T-cell (primary cell): ENCODE measurements around the gene CCDC69. TPM values are rescaled to one million over a fixed set of nuclear protein-coding genes. Genes with fewer than 3 reads are reported as not detected.

Experiments used
- ATAC-seq, 4 experiments: fragments of 200-7000 bp in 3 of 4; fragments of 150-1000 bp in 1 of 4; cut with Tn5 transposase; replicated peaks in 1 of 4; 1 replicate in 3 of 4; 2 replicates in 1 of 4; pipeline ENCODE4 v1.10.0; 2021; ENCODE audit warnings: moderate library complexity in 3 of 4, mild to moderate bottlenecking in 2 of 4, moderate number of reproducible peaks in 1 of 4
- CTCF ChIA-PET, 2 donors: fragments of 300-600 bp; sonication (Branson Sonifier 250); formaldehyde crosslinking; loops; one replicate each; lab custom pipeline; 2022; ENCODE audit warnings: antibody characterized with exemption in 2 of 2; lab: Charles Lee
- POLR2A ChIA-PET, 2 donors: fragments of 300-600 bp; sonication (Branson Sonifier 250); formaldehyde crosslinking; loops; one replicate each; lab custom pipeline; 2022; ENCODE audit warnings: antibody characterized with exemption in 2 of 2; lab: Charles Lee
- DNase-seq, 35 experiments: peaks; one replicate each; pipeline versions ENCODE4 v3.0.0 to v3.0.0-alpha.2; 2013 to 2023
- H3K27ac ChIP-seq: one replicate; pipeline ENCODE4 v1.5.1; 2013; ENCODE audit warnings: low read length
- H3K27me3 ChIP-seq, 2 experiments: replicated peaks in 1 of 2; 1 replicate in 1 of 2; 2 replicates in 1 of 2; pipeline versions ENCODE4 v1.6.1 to v1.7.0; 2013; ENCODE audit warnings: low read length in 1 of 2, mixed read lengths in 1 of 2; ENCODE audit not compliant: control insufficient read depth in 2 of 2, insufficient read depth in 2 of 2; ENCODE audit errors: extremely low read depth in 1 of 2
- H3K36me3 ChIP-seq, 2 donors: 1 replicate in 1 of 2; 2 replicates in 1 of 2; pipeline versions ENCODE4 v1.6.1 to v1.7.0; 2013; ENCODE audit warnings: low read length in 1 of 2; ENCODE audit not compliant: control insufficient read depth in 2 of 2, insufficient read depth in 1 of 2; ENCODE audit errors: extremely low read depth in 1 of 2
- H3K4me1 ChIP-seq, 2 experiments: 1 replicate in 1 of 2; 2 replicates in 1 of 2; pipeline versions ENCODE4 v1.6.1 to v1.7.0; 2013; ENCODE audit warnings: low read length in 2 of 2, mixed read lengths in 1 of 2; ENCODE audit not compliant: insufficient read depth in 2 of 2, control insufficient read depth in 1 of 2; ENCODE audit errors: extremely low read depth in 1 of 2
- H3K4me3 ChIP-seq, 2 donors: 1 replicate in 1 of 2; 2 replicates in 1 of 2; pipeline versions ENCODE4 v1.5.1 to v1.7.0; 2013; ENCODE audit warnings: mild to moderate bottlenecking in 2 of 2, low read length in 1 of 2, moderate library complexity in 1 of 2; ENCODE audit not compliant: control insufficient read depth in 1 of 2; ENCODE audit errors: extremely low read depth in 1 of 2
- H3K9me3 ChIP-seq: 2 replicates; pipeline ENCODE4 v1.7.0; 2013
- H3K27ac Mint-ChIP-seq, 2 donors: one replicate each; pipeline ENCODE4 v1.8.0; 2020 to 2021; ENCODE audit warnings: mild to moderate bottlenecking in 2 of 2, mixed read lengths in 2 of 2
- H3K27me3 Mint-ChIP-seq, 2 donors: one replicate each; pipeline ENCODE4 v1.8.0; 2021 to 2022; ENCODE audit warnings: mixed read lengths in 2 of 2
- H3K36me3 Mint-ChIP-seq: one replicate; pipeline ENCODE4 v1.8.0; 2021; ENCODE audit warnings: mixed read lengths
- H3K4me1 Mint-ChIP-seq, 3 donors: one replicate each; pipeline ENCODE4 v1.8.0; 2020 to 2022; ENCODE audit warnings: mixed read lengths in 3 of 3, mild to moderate bottlenecking in 1 of 3
- H3K4me3 Mint-ChIP-seq, 3 donors: one replicate each; pipeline ENCODE4 v1.8.0; 2020 to 2022; ENCODE audit warnings: mild to moderate bottlenecking in 3 of 3, mixed read lengths in 3 of 3, moderate library complexity in 3 of 3
- H3K9me3 Mint-ChIP-seq, 3 donors: one replicate each; pipeline ENCODE4 v1.8.0; 2020 to 2022; ENCODE audit warnings: mixed read lengths in 3 of 3
- WGBS: methylation state at CpG from one replicate; pipeline ENCODE4 v1.1.5; 2013; ENCODE audit warnings: missing lambda C conversion rate; ENCODE audit not compliant: insufficient coverage; 5-methylcytosine and 5-hydroxymethylcytosine counted together
- total RNA-seq, 35 experiments: library from RNA in 6 of 35; stranded (reverse) in 6 of 35; fragments of 120-200 nt in 1 of 35; gene quantifications; one replicate each; pipeline versions ENCODE4 v1.2.1 to v1.2.4 and lab custom pipeline; 2013 to 2026

Gene CCDC69
- total RNA-seq, 5 donors from 2014 or later (not counting 1 experiment from before 2014, with no cell fraction given) = 86.3 to 112 (median 93.5) TPM

GRCh38 chr5:151212406-151212798 is 11.5 kb downstream of the CCDC69 start:
- H3K4me1 Mint-ChIP-seq = peaks cover 88 to 92% (median 90%) of the 10 kb centered on the region in 3 donors
- no peaks in the 10 kb centered on the region for H3K27me3 Mint-ChIP-seq
- DNase-seq = no peak
- peak overlapping the region; percentile 97 to 98 for H3K27ac Mint-ChIP-seq
- H3K4me1 ChIP-seq = peaks cover 53 to 94% of the 10 kb centered on the region in 2 experiments
- peak overlapping the region; percentile 72 to 85 (median 76) for H3K4me3 Mint-ChIP-seq
- ChIA-PET CTCF (interaction anchor here (0.6 to 4.3 kb wide), 8 partner anchors 11 to 1361 kb away, joined by 3 to 28 read pairs (median 4); partner anchors contain the start of genes CCDC69 (in 1 of the 2) and GM2A (in 1 of the 2)), POLR2A (interaction anchor here in 1 of 2 donors (0.9 to 1.8 kb wide), 3 partner anchors 10 to 40 kb away, joined by 3 to 8 read pairs (median 6); partner anchors contain the start of gene CCDC69)
- H3K4me3 ChIP-seq = peak overlapping the region; percentile 61 to 87
- 0% methylated on average over 2 of the region's 3 CpGs for WGBS
- peak overlapping the region; percentile 91 for H3K27ac ChIP-seq
- peaks cover 26% of the 10 kb centered on the region for H3K36me3 Mint-ChIP-seq
- ATAC-seq = peak in 2 of 4 experiments; percentile 0 to 4
- H3K27me3 ChIP-seq = no peaks in the 10 kb centered on the region
- H3K9me3 Mint-ChIP-seq = no peaks in the 10 kb centered on the region
- H3K9me3 ChIP-seq = no peaks in the 10 kb centered on the region
- peaks cover 0 to 11% of the 10 kb centered on the region in 2 donors for H3K36me3 ChIP-seq

GRCh38 chr5:151208481-151208914 is 15.4 kb downstream of the CCDC69 start:
- Histone ChIP-seq H3K27ac (peak overlapping the region; percentile 0), H3K4me1 (peaks cover 29 to 73% of the 10 kb centered on the region in 2 experiments), H3K9me3 (no peaks in the 10 kb centered on the region), H3K27me3 (no peaks in the 10 kb centered on the region), H3K4me3 (no peak overlapping the region), H3K36me3 (peaks cover 5 to 6% of the 10 kb centered on the region in 2 donors)
- H3K4me3 Mint-ChIP-seq = peak overlapping the region in 2 of 3 donors; percentile 28 to 30
- peaks cover 18% of the 10 kb centered on the region for H3K36me3 Mint-ChIP-seq
- DNase-seq = no peak
- WGBS = 56% methylated on average over 1 of the region's 5 CpGs
- H3K4me1 Mint-ChIP-seq = peaks cover 69 to 77% (median 76%) of the 10 kb centered on the region in 3 donors
- POLR2A ChIA-PET = interaction anchor here (0.5 to 1.0 kb wide), 2 partner anchors 15 to 16 kb away, joined by 3 read pairs; no protein-coding TSS in a partner anchor
- no peaks in the 10 kb centered on the region for H3K9me3 Mint-ChIP-seq
- peak overlapping the region; percentile 68 to 91 for H3K27ac Mint-ChIP-seq
- ATAC-seq = no peak
- CTCF ChIA-PET = no interaction called here
- H3K27me3 Mint-ChIP-seq = no peaks in the 10 kb centered on the region

GRCh38 chr5:151205411-151205810 is 18.5 kb downstream of the CCDC69 start:
- H3K27me3 ChIP-seq = no peaks in the 10 kb centered on the region
- Mint-ChIP-seq H3K27ac (peak overlapping the region; percentile 60 to 80), H3K9me3 (no peaks in the 10 kb centered on the region), H3K36me3 (peaks cover 25% of the 10 kb centered on the region), H3K27me3 (no peaks in the 10 kb centered on the region), H3K4me3 (peak overlapping the region in 1 of 3 donors; percentile 23), H3K4me1 (peaks cover 55 to 68% (median 68%) of the 10 kb centered on the region in 3 donors)
- POLR2A ChIA-PET = no interaction called here
- WGBS = 90% methylated on average over 10 of the region's 10 CpGs
- no peak overlapping the region for H3K27ac ChIP-seq
- DNase-seq (peak in 1 of 35 experiments; percentile 8), ATAC-seq (no peak)
- H3K36me3 ChIP-seq = peaks cover 5 to 28% of the 10 kb centered on the region in 2 donors
- H3K4me1 ChIP-seq = peaks cover 18 to 57% of the 10 kb centered on the region in 2 experiments
- CTCF ChIA-PET = no interaction called here
- H3K4me3 ChIP-seq = no peak overlapping the region
- no peaks in the 10 kb centered on the region for H3K9me3 ChIP-seq

- CTCF ChIA-PET = interaction anchor here in 1 of 2 donors (0.6 to 0.7 kb wide), 2 partner anchors 20 to 748 kb away, joined by 3 to 4 read pairs; partner anchors contain the start of gene CCDC69
These were observed 19.8 kb downstream of the CCDC69 start for GRCh38 chr5:151204051-151204450.

GRCh38 chr5:151202381-151203139 is 21.3 kb downstream of the CCDC69 start:
- H3K4me3 ChIP-seq = no peak overlapping the region
- H3K27ac ChIP-seq = peak overlapping the region; percentile 61
- CTCF ChIA-PET = interaction anchor here (0.6 to 1.9 kb wide), 5 partner anchors 9 to 723 kb away, joined by 3 to 13 read pairs (median 6); no protein-coding TSS in a partner anchor
- Mint-ChIP-seq H3K36me3 (peaks cover 37% of the 10 kb centered on the region), H3K4me3 (no peak overlapping the region), H3K9me3 (no peaks in the 10 kb centered on the region), H3K4me1 (peaks cover 31 to 45% (median 44%) of the 10 kb centered on the region in 3 donors), H3K27ac (peak overlapping the region; percentile 87 to 90), H3K27me3 (no peaks in the 10 kb centered on the region)
- peaks cover 6 to 32% of the 10 kb centered on the region in 2 experiments for H3K4me1 ChIP-seq
- WGBS = 0% methylated on average over 1 of the region's 5 CpGs
- peaks cover 8 to 55% of the 10 kb centered on the region in 2 donors for H3K36me3 ChIP-seq
- peak in 9 of 35 experiments; percentile 11 to 71 (median 26) for DNase-seq
- peak; percentile 63 to 92 (median 76) for ATAC-seq
- POLR2A ChIA-PET = interaction anchor here (0.6 to 1.2 kb wide), 6 partner anchors 10 to 80 kb away, joined by 3 to 7 read pairs (median 6); partner anchors contain the start of gene CCDC69 (in 1 of the 2)
- no peaks in the 10 kb centered on the region for H3K9me3 ChIP-seq
- no peaks in the 10 kb centered on the region for H3K27me3 ChIP-seq

More at GRCh38 chr5:151204051-151204450, 19.8 kb downstream of the CCDC69 start:
- Histone ChIP-seq H3K4me1 (peaks cover 12 to 45% of the 10 kb centered on the region in 2 experiments), H3K27ac (no peak overlapping the region), H3K9me3 (no peaks in the 10 kb centered on the region), H3K27me3 (no peaks in the 10 kb centered on the region), H3K4me3 (no peak overlapping the region), H3K36me3 (peaks cover 8 to 42% of the 10 kb centered on the region in 2 donors)
- H3K27me3 Mint-ChIP-seq = no peaks in the 10 kb centered on the region
- no peaks in the 10 kb centered on the region for H3K9me3 Mint-ChIP-seq
- H3K27ac Mint-ChIP-seq = peak overlapping the region in 1 of 2 donors; percentile 23
- WGBS = no CpG with 5 or more reads among the region's 5 CpGs
- DNase-seq (no peak), ATAC-seq (no peak)
- H3K36me3 Mint-ChIP-seq = peaks cover 35% of the 10 kb centered on the region
- POLR2A ChIA-PET = interaction anchor here in 1 of 2 donors (0.7 kb wide), 1 partner anchor 9 kb away, joined by 3 read pairs; no protein-coding TSS in a partner anchor
- no peak overlapping the region for H3K4me3 Mint-ChIP-seq
- H3K4me1 Mint-ChIP-seq = peaks cover 42 to 58% (median 57%) of the 10 kb centered on the region in 3 donors
